Stimulated activated CD4-positive, alpha-beta T cell treated with anti-CD3 and anti-CD28 coated beads, TNF-alpha, amount 100 ng/mL, for 1 hour (primary cell): Measurements from ENCODE around the gene PPP3CA.
A peak's percentile ranks its signal among the peaks of the same experiment; 100 is the strongest.

Experiments used
- DNase-seq, 3 donors: peaks; one replicate each; pipeline ENCODE4 v3.0.0-alpha.2; 2020; ENCODE audit warnings: low read depth in 3 of 3, low spot score in 1 of 3

PPP3CA gene

DNA sequence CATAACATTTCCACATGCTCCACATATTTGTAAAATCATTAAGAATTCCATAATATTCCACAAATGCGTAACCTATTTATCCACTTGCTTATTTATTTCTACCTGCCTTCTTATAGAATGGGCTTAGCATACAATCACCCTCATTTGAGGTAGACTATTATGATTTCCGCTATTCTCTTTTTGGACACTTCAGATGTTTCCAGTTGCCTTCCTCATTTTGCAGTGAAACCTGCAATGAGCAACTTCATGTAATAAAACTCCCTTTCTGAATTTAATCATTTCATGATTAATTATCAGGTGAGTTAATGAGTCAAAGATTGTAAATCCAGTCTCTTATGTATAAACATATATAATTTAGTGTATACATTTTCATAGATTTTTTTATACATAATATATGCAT, 58.0 kb downstream of the PPP3CA start:
- DNase-seq, result no peak

DNA sequence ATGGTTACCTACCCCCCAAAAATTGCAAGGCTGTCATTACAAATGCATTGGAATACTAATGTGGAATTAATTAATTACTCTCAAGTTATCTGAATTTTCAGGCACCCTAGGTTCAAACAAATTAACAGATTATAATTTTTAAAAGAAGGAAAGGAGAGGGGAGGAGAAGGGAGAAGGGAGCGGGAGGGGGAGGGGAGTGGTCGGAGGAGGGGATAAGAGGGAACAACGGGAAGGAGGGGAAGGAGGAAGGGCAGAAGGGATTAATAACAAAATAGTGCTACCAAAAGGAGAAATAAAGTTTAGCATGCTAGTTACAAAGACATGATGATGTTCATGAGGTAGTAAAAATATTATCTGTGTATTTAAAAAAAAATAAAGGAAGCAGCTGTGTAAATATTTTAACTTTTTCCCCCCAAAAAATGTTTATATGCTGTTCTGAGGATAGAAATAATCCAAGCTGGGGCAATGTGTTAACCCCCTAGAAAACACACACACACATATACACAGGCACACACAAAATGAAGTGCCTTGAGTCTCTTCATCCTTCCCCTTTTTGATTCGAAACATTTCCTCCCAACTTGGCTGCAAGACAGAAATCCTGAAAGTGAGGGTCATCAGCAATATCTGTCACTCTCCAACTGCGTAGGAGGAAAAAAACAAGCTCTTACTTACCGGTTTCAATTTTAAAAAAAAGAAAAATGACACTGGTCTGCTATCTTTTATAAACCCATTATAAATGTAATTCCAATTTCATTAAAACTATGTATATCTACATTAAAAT, 58.8 kb downstream of the PPP3CA start:
- DNase-seq, result no peak

DNA sequence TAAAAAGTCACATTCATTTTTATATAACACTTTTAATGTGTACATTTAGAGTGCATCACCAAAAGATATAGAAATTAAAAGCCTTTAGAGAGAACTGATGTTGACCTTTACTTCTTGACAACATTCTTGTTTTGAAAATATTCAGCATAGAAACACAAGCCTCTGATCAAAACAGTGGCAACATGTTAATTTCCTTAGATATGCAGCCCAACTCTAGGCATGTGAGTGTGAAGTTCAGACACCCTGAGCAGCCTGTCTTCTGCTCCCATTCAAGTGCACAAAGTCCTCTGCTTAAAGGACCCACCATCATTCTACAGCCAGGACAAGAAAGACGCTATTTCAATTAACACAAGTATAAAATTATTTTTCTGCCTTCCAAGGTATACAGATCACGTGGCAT, 60.0 kb downstream of the PPP3CA start:
- DNase-seq, result no peak

- no peak for DNase-seq
These were observed 60.7 kb downstream of the PPP3CA start for GRCh38 chr4:101286663-101287062.

- DNase-seq, result no peak
These were observed 61.3 kb downstream of the PPP3CA start for GRCh38 chr4:101285985-101286384.

DNA sequence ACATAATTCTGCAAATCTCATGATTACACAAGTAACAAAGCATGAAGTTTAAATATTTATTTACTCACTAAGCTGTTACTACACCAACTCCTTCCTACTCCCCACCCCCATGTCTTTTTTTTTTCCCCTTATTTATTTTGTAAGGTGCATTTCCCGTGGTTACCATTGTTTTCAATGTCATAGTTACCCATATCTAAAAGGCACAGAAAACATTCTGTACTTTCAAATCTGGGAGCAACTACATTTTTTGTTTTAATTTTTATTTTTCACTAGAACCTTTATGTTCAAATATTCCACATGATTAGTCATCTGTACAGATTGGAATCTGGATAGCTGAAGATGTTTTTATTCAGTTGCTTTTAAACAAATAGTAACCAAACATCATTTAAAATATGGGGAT, 62.8 kb downstream of the PPP3CA start:
- no peak for DNase-seq

- no peak for DNase-seq
These were observed 63.9 kb downstream of the PPP3CA start for GRCh38 chr4:101283434-101283833.

GRCh38 chr4:101282076-101282844, 65.1 kb downstream of the PPP3CA start:
- peak in 1 of 3 donors; percentile 6 for DNase-seq

DNA sequence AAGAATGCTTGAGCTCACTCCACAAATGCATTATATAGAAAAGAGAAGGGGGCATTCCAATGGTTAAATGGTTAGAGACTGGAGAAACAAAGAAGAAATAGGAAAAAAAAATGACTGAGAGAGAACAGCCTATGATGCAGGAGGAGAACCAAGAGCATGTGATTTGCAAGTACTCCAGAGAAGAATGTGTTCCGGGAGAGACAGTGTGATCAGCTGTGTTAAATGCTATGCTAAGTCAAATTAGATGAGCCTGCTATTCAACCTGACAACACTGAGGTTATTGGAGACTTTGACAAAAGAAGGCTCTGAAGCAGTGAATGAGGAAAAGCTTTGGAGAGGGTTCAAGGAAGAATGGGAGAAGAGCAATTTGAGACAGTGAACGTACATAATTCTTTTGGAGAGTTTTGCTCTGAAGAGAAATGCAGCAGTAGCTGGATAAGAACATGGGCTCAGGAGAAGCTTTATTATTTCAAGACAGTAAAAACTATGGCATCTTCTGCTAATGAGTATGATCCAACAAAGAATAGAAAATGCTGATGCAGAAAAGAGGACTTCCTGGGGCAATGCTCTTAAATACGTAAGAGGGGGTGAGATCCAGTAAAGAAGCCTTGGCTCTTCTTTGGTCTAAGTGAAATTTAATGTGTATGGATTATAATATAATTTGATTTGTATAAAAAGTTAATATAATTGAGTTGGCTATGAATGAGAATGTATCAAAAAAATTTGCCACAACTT, 66.3 kb downstream of the PPP3CA start:
- no peak for DNase-seq

- DNase-seq, result no peak
These were observed 67.9 kb downstream of the PPP3CA start for GRCh38 chr4:101279377-101279871.

DNA sequence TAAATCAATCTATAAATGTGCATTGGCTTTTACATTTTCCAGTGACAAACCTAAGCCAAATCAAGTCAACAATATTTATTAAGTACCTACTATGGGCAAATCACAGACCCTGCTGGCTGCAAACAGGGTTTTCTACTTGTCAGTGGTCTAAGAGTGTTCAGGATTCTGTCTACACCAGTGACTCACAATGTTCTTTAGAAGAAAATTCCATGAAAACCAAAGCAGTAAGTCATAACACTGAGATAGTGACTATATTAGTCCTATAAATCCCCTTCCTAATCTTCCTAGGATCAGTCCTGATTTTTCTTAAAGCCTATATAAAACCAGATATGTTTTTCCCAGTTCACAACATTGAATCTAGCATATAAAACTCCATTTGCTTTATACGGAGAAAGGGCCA, 69.7 kb downstream of the PPP3CA start:
- no peak for DNase-seq

DNA sequence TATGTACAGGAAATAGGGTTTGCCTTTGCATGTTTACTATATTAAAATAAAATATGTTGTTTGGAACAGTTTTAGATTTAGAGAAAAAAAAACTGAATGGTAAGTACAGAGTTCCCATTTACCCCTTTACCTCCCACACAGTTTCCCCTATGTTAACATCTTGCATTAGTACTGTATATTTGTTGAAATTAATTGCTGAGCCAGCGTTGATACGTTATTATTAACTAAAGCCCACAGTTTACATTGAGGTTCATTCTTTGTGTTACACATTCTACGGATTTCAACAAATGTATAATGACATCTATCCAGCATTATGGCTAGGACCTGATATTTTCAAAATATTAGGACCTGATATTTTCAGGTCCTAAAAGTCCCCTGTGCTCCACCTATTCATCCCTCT, 70.7 kb downstream of the PPP3CA start:
- no peak for DNase-seq

DNA sequence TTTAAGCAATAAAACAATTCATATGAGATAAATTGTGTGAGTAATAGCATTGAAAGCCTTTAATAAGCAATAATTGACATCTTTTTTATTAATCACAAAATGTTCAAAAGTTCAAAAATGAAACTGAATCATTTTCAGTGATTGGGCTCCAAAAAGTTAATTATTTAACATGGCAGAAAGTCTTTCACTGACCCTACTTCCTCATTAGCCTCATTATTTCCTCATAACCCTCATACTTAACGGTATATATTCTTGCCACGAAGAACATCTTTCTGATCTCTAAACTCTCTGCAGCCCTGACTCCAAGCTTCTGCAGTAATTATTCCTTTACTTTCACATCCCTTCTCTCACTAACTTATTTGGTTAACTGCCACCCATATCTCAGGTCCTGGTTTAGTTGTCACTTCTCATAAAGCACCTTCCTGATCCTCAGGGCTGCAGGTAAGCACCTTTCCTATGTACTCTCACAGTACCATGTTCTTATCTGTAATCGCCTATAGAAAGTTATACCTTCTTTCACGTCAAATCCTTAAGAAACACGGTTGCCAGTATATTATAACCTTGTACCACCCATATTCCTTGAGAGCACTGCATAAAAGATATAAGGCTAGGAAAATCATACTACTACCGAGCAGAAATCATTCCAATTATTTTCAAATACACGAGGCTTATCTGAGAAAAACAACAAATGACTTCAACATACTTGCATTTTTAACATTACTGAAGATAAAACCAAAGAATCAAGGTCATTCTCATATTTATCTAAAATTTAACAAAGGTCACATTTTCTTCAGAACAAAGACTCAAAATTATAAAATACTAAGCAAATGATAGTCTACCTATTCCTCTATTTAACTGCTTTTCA, 72.2 kb downstream of the PPP3CA start:
- no peak for DNase-seq

DNA sequence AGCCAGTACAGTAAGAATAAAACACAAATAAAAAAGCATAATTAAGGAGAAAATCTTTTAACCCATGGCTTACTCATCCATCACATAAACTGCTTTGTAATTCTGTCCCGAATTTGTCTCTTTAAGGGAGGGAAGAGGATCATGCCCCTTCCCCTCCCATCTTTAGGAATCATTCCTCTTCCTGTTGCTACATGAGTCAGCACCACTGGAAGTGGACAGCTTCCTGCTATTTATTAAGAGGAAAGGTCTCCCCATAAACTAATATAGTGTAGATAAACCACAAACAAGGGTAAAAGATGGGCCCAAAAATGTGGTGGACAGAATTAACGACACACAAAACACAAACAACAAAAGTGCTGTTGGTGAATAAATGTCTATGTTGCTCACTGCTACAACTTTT, 75.8 kb downstream of the PPP3CA start:
- no peak for DNase-seq

GRCh38 chr4:101269682-101270081, 77.6 kb downstream of the PPP3CA start:
- no peak for DNase-seq

DNA sequence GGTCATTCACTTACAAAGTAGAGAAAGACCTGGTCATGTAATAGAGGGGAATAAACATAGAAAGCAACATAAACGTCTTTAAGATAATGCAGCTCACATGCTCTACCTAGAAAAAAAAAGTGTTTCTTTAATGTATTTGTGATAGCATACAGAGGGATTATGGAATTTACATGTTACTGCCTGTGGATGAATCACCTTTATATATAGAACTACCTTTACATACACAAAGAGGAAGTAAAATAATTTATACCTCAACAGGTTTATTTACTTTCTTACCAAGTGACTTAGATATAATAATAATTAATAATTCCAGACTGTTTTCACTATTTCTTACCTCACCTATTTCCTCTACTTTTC, 81.5 kb downstream of the PPP3CA start:
- no peak for DNase-seq

GRCh38 chr4:101264993-101265815, 82.1 kb downstream of the PPP3CA start:
- DNase-seq, result no peak

GRCh38 chr4:101264512-101264911, 82.8 kb downstream of the PPP3CA start:
- no peak for DNase-seq

- DNase-seq, result no peak
These were observed 84.6 kb downstream of the PPP3CA start for GRCh38 chr4:101262683-101263082.

- no peak for DNase-seq
These were observed 87.5 kb downstream of the PPP3CA start for GRCh38 chr4:101259876-101260275.
